Neuron (in vitro differentiated cells): ENCODE measurements around the gene DPM2.

Experiments used
- H2AFZ ChIP-seq: one replicate; pipeline ENCODE4 v1.6.1; 2013; ENCODE audit warnings: low read depth, mild to moderate bottlenecking, inconsistent platforms, low read length, moderate library complexity
- H3K27me3 ChIP-seq: one replicate; pipeline ENCODE4 v1.6.1; 2013; ENCODE audit warnings: low read length; ENCODE audit not compliant: insufficient read depth
- H3K36me3 ChIP-seq: one replicate; pipeline ENCODE4 v1.6.1; 2013; ENCODE audit warnings: low read length; ENCODE audit not compliant: insufficient read depth
- H3K4me1 ChIP-seq: one replicate; pipeline ENCODE4 v1.6.1; 2013; ENCODE audit warnings: low read length; ENCODE audit not compliant: insufficient read depth
- H3K4me3 ChIP-seq: 2 replicates; pipeline ENCODE4 v1.5.1; 2013; ENCODE audit warnings: mild to moderate bottlenecking, low read length, moderate library complexity
- H3K9me3 ChIP-seq: one replicate; pipeline ENCODE4 v1.6.1; 2013; ENCODE audit warnings: low read length

Gene DPM2

GRCh38 chr9:127968042-127968441 is 30.4 kb upstream of the DPM2 start:
- Histone ChIP-seq H3K36me3 (no peaks in the 10 kb centered on the region), H3K27me3 (no peaks in the 10 kb centered on the region), H3K4me3 (no peak overlapping the region), H2AFZ (no peak overlapping the region), H3K9me3 (no peaks in the 10 kb centered on the region), H3K4me1 (peaks cover 27% of the 10 kb centered on the region)

GRCh38 chr9:127967151-127967809 is 29.6 kb upstream of the DPM2 start:
- peaks cover 19% of the 10 kb centered on the region for H3K4me1 ChIP-seq
- H3K4me3 ChIP-seq: no peak overlapping the region
- no peaks in the 10 kb centered on the region for H3K36me3 ChIP-seq
- no peaks in the 10 kb centered on the region for H3K9me3 ChIP-seq
- no peak overlapping the region for H2AFZ ChIP-seq
- no peaks in the 10 kb centered on the region for H3K27me3 ChIP-seq

- no peak overlapping the region for H3K4me3 ChIP-seq
- H3K36me3 ChIP-seq: no peaks in the 10 kb centered on the region
- H3K4me1 ChIP-seq: peaks cover 12% of the 10 kb centered on the region
- no peaks in the 10 kb centered on the region for H3K27me3 ChIP-seq
- H2AFZ ChIP-seq: no peak overlapping the region
- no peaks in the 10 kb centered on the region for H3K9me3 ChIP-seq
Observed at GRCh38 chr9:127966416-127967150, 28.9 kb upstream of the DPM2 start.

GRCh38 chr9:127965953-127966352 is 28.3 kb upstream of the DPM2 start:
- H3K9me3 ChIP-seq: no peaks in the 10 kb centered on the region
- no peak overlapping the region for H3K4me3 ChIP-seq
- H2AFZ ChIP-seq: no peak overlapping the region
- H3K36me3 ChIP-seq: no peaks in the 10 kb centered on the region
- H3K4me1 ChIP-seq: peaks cover 7% of the 10 kb centered on the region
- H3K27me3 ChIP-seq: no peaks in the 10 kb centered on the region

- Histone ChIP-seq H3K4me3 (no peak overlapping the region), H3K4me1 (no peaks in the 10 kb centered on the region), H3K27me3 (no peaks in the 10 kb centered on the region), H2AFZ (no peak overlapping the region), H3K9me3 (no peaks in the 10 kb centered on the region), H3K36me3 (no peaks in the 10 kb centered on the region)
Observed at GRCh38 chr9:127963359-127964064, 25.9 kb upstream of the DPM2 start.

GRCh38 chr9:127963041-127963358 is 25.3 kb upstream of the DPM2 start:
- H3K4me1 ChIP-seq: no peaks in the 10 kb centered on the region
- H3K4me3 ChIP-seq: no peak overlapping the region
- no peak overlapping the region for H2AFZ ChIP-seq
- H3K9me3 ChIP-seq: no peaks in the 10 kb centered on the region
- no peaks in the 10 kb centered on the region for H3K27me3 ChIP-seq
- no peaks in the 10 kb centered on the region for H3K36me3 ChIP-seq

- no peaks in the 10 kb centered on the region for H3K36me3 ChIP-seq
- no peak overlapping the region for H3K4me3 ChIP-seq
- H2AFZ ChIP-seq: no peak overlapping the region
- H3K4me1 ChIP-seq: no peaks in the 10 kb centered on the region
- H3K9me3 ChIP-seq: no peaks in the 10 kb centered on the region
- H3K27me3 ChIP-seq: no peaks in the 10 kb centered on the region
Observed at GRCh38 chr9:127962278-127962677, 24.6 kb upstream of the DPM2 start.

GRCh38 chr9:127961613-127962155 is 24.0 kb upstream of the DPM2 start:
- Histone ChIP-seq H3K4me1 (no peaks in the 10 kb centered on the region), H3K4me3 (no peak overlapping the region), H3K9me3 (no peaks in the 10 kb centered on the region), H2AFZ (no peak overlapping the region), H3K36me3 (no peaks in the 10 kb centered on the region), H3K27me3 (no peaks in the 10 kb centered on the region)

- no peak overlapping the region for H2AFZ ChIP-seq
- no peak overlapping the region for H3K4me3 ChIP-seq
- H3K27me3 ChIP-seq: no peaks in the 10 kb centered on the region
- no peaks in the 10 kb centered on the region for H3K9me3 ChIP-seq
- H3K36me3 ChIP-seq: no peaks in the 10 kb centered on the region
- H3K4me1 ChIP-seq: no peaks in the 10 kb centered on the region
Observed at GRCh38 chr9:127961155-127961490, 23.5 kb upstream of the DPM2 start.

GRCh38 chr9:127960410-127961154 is 22.9 kb upstream of the DPM2 start:
- Histone ChIP-seq H3K27me3 (no peaks in the 10 kb centered on the region), H2AFZ (no peak overlapping the region), H3K9me3 (no peaks in the 10 kb centered on the region), H3K36me3 (no peaks in the 10 kb centered on the region), H3K4me1 (no peaks in the 10 kb centered on the region), H3K4me3 (no peak overlapping the region)

- H3K4me3 ChIP-seq: no peak overlapping the region
- H3K9me3 ChIP-seq: no peaks in the 10 kb centered on the region
- H3K4me1 ChIP-seq: no peaks in the 10 kb centered on the region
- H3K36me3 ChIP-seq: no peaks in the 10 kb centered on the region
- no peak overlapping the region for H2AFZ ChIP-seq
- no peaks in the 10 kb centered on the region for H3K27me3 ChIP-seq
Observed at GRCh38 chr9:127959841-127960409, 22.3 kb upstream of the DPM2 start.

- Histone ChIP-seq H3K4me1 (no peaks in the 10 kb centered on the region), H2AFZ (no peak overlapping the region), H3K36me3 (no peaks in the 10 kb centered on the region), H3K9me3 (no peaks in the 10 kb centered on the region), H3K4me3 (no peak overlapping the region), H3K27me3 (no peaks in the 10 kb centered on the region)
Observed at GRCh38 chr9:127959398-127959797, 21.7 kb upstream of the DPM2 start.
